ENCODE measurements around the gene SLC39A2. TPM values are rescaled to one million over a fixed set of nuclear protein-coding genes. Genes with fewer than 3 reads are reported as not detected.

The SLC39A2 gene
- polyA plus RNA-seq, 1 of the 3 experiments (the other 2 are of a cell fraction), result not detected

DNA sequence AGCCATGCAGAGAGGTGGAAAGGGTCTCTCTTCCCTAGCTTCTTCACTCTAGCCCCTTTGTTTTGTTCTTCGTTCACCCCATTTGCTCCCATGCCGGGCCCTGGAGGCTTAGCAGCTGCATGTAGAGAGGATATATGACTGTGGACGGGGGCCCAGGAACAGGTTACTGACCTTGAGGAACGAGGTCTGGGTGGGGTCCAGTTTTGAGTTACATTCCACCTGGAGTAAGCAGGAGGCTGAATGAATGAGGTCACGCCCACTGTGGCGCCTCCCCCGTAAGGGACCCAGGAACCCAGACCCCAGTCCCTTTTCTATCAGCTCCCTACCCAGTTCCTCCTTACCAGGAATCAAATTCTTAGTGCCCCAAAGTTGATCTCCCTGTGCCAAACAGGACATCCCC lies 19.2 kb downstream of the SLC39A2 start:
- Histone ChIP-seq H3K36me3 (replicated peaks in 1 of 2; ENCODE audit: control insufficient read depth in 1 of 2, insufficient read depth in 2 of 2, low read length in 1 of 2) (no peaks in the 10 kb centered on the region), H3K9me3 (no peaks in the 10 kb centered on the region), H3K79me2 (ENCODE audit: insufficient read depth) (no peaks in the 10 kb centered on the region), H3K9me2 (no peaks in the 10 kb centered on the region), H3F3A (replicated peaks; ENCODE audit: insufficient read depth) (no peaks in the 10 kb centered on the region), H4K20me1 (ENCODE audit: insufficient read depth) (no peaks in the 10 kb centered on the region), H3K4me2 (no peak overlapping the region), H3K4me3 (ENCODE audit: low read depth in 2 of 2, low read length in 1 of 2) (no peak overlapping the region), H2AFZ (ENCODE audit: low read depth) (no peak overlapping the region), H3K9ac (no peak overlapping the region), H3K4me1 (ENCODE audit: control insufficient read depth in 1 of 2, insufficient read depth in 2 of 2, low read depth in 1 of 2, low read length in 1 of 2) (no peaks in the 10 kb centered on the region; a peak in 1 of 4 replicates), H3K27ac (ENCODE audit: low read depth in 2 of 2, low read length in 1 of 2) (no peak overlapping the region), H3K27me3 (ENCODE audit: insufficient read depth) (peaks cover 2% of the 10 kb centered on the region)
- DNase-seq, result no peak
- ChIA-PET CTCF (interaction anchor here (1.2 to 18.2 kb wide), 8 partner anchors 15 to 118 kb away, joined by 3 to 555 read pairs (median 26); partner anchors contain the start of genes ARHGEF40, RNASE7, TMEM253 and ZNF219), POLR2A (interaction anchor here (1.5 kb wide), 1 partner anchor 86 kb away, joined by 3 read pairs; no protein-coding TSS in a partner anchor)
- 85% methylated on average over 6 of the region's 7 CpGs for WGBS (ENCODE audit: low lambda C conversion rate)
- TF ChIP-seq TAF1 (IDR thresholded peaks at IDR 0.05; ENCODE audit: borderline replicate concordance, low read depth, low read length), result no peak
- TF ChIP-seq YY1 (IDR thresholded peaks at IDR 0.05; ENCODE audit: low read depth), result no peak
- TF ChIP-seq, protein P1, sequence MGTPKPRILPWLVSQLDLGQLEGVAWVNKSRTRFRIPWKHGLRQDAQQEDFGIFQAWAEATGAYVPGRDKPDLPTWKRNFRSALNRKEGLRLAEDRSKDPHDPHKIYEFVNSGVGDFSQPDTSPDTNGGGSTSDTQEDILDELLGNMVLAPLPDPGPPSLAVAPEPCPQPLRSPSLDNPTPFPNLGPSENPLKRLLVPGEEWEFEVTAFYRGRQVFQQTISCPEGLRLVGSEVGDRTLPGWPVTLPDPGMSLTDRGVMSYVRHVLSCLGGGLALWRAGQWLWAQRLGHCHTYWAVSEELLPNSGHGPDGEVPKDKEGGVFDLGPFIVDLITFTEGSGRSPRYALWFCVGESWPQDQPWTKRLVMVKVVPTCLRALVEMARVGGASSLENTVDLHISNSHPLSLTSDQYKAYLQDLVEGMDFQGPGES (IDR thresholded peaks at IDR 0.05; ENCODE audit: low read depth, low read length), result no peak
- no peak for TF ChIP-seq MXI1 (IDR thresholded peaks at IDR 0.05; ENCODE audit: low read depth, low read length)
- TF ChIP-seq MEF2A (IDR thresholded peaks at IDR 0.05; ENCODE audit: borderline replicate concordance, low read depth), result no peak
- TF ChIP-seq RCOR1 (IDR thresholded peaks at IDR 0.05; ENCODE audit: low read length), result no peak
- no peak for TF ChIP-seq ELF1 (IDR thresholded peaks at IDR 0.05)
- TF ChIP-seq RFX5 (IDR thresholded peaks at IDR 0.05; ENCODE audit: low read length), result no peak
- TF ChIP-seq FOXM1 (IDR thresholded peaks at IDR 0.05; ENCODE audit: low read depth), result no peak
- TF ChIP-seq CHD2 (IDR thresholded peaks at IDR 0.05; ENCODE audit: low read length, partially characterized antibody), result no peak
- TF ChIP-seq RXRA (IDR thresholded peaks at IDR 0.05; ENCODE audit: borderline replicate concordance, low read depth), result no peak
- no peak for TF ChIP-seq EZH2phosphoT487 (IDR thresholded peaks at IDR 0.05; ENCODE audit: borderline replicate concordance, low read depth)
- TF ChIP-seq FOXJ3 (CRISPR knock-in tag; IDR thresholded peaks at IDR 0.05), result no peak
- TF ChIP-seq TEAD4 (IDR thresholded peaks at IDR 0.05; ENCODE audit: borderline replicate concordance, insufficient read depth), result no peak
- TF ChIP-seq NRF1 (IDR thresholded peaks at IDR 0.05; ENCODE audit: low read depth, low read length), result no peak
- TF ChIP-seq, protein P2, sequence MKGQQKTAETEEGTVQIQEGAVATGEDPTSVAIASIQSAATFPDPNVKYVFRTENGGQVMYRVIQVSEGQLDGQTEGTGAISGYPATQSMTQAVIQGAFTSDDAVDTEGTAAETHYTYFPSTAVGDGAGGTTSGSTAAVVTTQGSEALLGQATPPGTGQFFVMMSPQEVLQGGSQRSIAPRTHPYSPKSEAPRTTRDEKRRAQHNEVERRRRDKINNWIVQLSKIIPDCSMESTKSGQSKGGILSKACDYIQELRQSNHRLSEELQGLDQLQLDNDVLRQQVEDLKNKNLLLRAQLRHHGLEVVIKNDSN (IDR thresholded peaks at IDR 0.05; ENCODE audit: borderline replicate concordance, low read depth), result no peak
- TF ChIP-seq NFIC (IDR thresholded peaks at IDR 0.05; ENCODE audit: borderline replicate concordance), result no peak

DNA sequence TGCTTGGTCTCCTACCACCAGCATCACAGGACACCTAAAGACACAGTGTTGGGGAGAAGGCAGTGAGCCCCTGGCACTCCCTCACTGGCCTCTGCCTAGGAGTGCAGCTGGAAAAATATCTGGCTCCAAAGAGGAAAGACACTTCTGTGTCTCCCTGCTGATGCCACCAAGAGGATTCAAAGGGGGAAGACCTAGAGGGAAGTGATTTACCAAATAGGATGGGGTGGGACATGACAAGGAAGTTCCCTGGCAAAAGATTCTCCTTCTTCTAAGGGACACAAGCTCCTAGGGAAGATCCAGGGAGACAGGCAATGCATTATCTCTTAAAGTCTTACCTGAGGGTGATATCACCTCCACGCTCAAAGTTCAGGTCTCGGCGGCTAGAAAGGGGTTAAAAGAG lies 19.7 kb downstream of the SLC39A2 start:
- Histone ChIP-seq H3K4me1 (ENCODE audit: control insufficient read depth in 1 of 2, insufficient read depth in 2 of 2, low read depth in 1 of 2, low read length in 1 of 2) (no peaks in the 10 kb centered on the region; a peak in 1 of 4 replicates), H3K36me3 (replicated peaks in 1 of 2; ENCODE audit: control insufficient read depth in 1 of 2, insufficient read depth in 2 of 2, low read length in 1 of 2) (no peaks in the 10 kb centered on the region), H3K79me2 (ENCODE audit: insufficient read depth) (no peaks in the 10 kb centered on the region), H3K4me2 (no peak overlapping the region), H4K20me1 (ENCODE audit: insufficient read depth) (no peaks in the 10 kb centered on the region), H3K4me3 (ENCODE audit: low read depth in 2 of 2, low read length in 1 of 2) (no peak overlapping the region), H3K9ac (no peak overlapping the region), H3K9me3 (no peaks in the 10 kb centered on the region), H3K9me2 (no peaks in the 10 kb centered on the region), H3F3A (replicated peaks; ENCODE audit: insufficient read depth) (no peaks in the 10 kb centered on the region), H3K27ac (ENCODE audit: low read depth in 2 of 2, low read length in 1 of 2) (no peak overlapping the region), H2AFZ (ENCODE audit: low read depth) (no peak overlapping the region), H3K27me3 (ENCODE audit: insufficient read depth) (no peaks in the 10 kb centered on the region)
- TF ChIP-seq, protein P3, sequence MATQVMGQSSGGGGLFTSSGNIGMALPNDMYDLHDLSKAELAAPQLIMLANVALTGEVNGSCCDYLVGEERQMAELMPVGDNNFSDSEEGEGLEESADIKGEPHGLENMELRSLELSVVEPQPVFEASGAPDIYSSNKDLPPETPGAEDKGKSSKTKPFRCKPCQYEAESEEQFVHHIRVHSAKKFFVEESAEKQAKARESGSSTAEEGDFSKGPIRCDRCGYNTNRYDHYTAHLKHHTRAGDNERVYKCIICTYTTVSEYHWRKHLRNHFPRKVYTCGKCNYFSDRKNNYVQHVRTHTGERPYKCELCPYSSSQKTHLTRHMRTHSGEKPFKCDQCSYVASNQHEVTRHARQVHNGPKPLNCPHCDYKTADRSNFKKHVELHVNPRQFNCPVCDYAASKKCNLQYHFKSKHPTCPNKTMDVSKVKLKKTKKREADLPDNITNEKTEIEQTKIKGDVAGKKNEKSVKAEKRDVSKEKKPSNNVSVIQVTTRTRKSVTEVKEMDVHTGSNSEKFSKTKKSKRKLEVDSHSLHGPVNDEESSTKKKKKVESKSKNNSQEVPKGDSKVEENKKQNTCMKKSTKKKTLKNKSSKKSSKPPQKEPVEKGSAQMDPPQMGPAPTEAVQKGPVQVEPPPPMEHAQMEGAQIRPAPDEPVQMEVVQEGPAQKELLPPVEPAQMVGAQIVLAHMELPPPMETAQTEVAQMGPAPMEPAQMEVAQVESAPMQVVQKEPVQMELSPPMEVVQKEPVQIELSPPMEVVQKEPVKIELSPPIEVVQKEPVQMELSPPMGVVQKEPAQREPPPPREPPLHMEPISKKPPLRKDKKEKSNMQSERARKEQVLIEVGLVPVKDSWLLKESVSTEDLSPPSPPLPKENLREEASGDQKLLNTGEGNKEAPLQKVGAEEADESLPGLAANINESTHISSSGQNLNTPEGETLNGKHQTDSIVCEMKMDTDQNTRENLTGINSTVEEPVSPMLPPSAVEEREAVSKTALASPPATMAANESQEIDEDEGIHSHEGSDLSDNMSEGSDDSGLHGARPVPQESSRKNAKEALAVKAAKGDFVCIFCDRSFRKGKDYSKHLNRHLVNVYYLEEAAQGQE (IDR thresholded peaks at IDR 0.05; ENCODE audit: low read depth, low read length), result no peak
- POLR2A ChIA-PET, result no interaction called here
- no peak for DNase-seq
- CTCF ChIA-PET, result interaction anchor here (0.9 to 18.2 kb wide), 8 partner anchors 16 to 117 kb away, joined by 3 to 555 read pairs (median 8); partner anchors contain the start of genes RNASE7, TMEM253 and ZNF219
- WGBS (ENCODE audit: low lambda C conversion rate), result 90% methylated on average over 3 of the region's 3 CpGs

Data from SK-N-SH (cell line).